Measurements from ENCODE around the gene CFAP221.

The CFAP221 gene

DNA sequence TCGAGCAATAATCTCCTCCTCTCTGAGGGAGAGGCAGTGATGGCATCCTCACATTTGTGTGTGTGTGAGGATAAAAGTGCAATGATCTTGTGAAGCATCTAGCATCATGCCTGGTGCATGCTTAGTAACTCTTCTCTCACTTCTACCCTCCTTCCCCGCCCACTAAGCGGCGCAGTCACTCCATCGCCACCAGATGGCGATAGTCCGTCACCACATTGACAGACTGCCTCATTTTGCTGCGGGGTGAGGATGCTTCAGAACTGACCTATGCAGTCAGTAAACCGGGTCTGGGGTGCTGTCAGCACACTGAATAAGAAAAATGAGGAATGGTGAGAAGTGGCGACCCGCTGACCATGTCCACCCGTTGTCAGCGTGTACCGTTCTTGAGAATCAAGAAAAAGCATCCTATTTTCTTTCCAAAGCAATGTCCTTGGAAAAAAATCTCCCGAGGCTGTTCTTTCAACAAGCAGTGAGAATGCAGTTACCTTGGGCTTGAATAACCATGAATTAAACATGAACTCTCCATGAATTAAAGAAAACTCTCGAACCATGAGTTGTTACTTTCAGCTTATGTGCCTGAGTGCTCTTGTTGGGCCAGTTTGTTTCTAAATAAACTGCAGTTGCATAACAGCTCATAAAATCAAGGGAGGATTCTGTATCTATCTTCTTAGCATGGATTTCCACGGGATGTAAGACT, 97.5 kb downstream of the CFAP221 start:
- TF ChIP-seq, protein P1, sequence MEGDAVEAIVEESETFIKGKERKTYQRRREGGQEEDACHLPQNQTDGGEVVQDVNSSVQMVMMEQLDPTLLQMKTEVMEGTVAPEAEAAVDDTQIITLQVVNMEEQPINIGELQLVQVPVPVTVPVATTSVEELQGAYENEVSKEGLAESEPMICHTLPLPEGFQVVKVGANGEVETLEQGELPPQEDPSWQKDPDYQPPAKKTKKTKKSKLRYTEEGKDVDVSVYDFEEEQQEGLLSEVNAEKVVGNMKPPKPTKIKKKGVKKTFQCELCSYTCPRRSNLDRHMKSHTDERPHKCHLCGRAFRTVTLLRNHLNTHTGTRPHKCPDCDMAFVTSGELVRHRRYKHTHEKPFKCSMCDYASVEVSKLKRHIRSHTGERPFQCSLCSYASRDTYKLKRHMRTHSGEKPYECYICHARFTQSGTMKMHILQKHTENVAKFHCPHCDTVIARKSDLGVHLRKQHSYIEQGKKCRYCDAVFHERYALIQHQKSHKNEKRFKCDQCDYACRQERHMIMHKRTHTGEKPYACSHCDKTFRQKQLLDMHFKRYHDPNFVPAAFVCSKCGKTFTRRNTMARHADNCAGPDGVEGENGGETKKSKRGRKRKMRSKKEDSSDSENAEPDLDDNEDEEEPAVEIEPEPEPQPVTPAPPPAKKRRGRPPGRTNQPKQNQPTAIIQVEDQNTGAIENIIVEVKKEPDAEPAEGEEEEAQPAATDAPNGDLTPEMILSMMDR (IDR thresholded peaks at IDR 0.05; ENCODE audit: control insufficient read depth, insufficient read depth, low read depth, low read length, missing control alignments): peak; percentile 99
- no peak overlapping the region for H3K4me3 ChIP-seq (ENCODE audit: control insufficient read depth, low read depth, low read length)
- peak; percentile 29 for DNase-seq (ENCODE audit: low read depth)

DNA sequence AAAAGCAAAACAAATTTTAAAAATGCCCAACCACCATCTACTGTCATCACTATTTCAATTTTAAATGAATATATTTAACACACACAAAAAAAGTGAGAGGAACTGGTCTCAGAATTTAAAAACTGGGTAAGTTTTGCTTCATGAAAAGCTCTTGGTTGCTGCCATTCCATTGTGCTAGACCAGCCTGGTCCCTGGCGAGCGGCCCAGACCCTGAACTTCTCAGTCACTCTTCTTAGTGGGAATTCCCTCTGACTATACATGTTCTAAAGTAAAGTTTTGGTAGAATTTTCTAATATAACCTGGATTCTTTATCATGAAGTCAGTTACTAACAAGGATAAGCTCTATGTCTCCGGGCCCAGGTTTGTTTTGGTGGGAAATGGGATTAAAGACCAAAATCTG, 99.9 kb downstream of the CFAP221 start:
- TF ChIP-seq, protein P1 (IDR thresholded peaks at IDR 0.05; ENCODE audit: control insufficient read depth, insufficient read depth, low read depth, low read length, missing control alignments): no peak
- no peak for DNase-seq (ENCODE audit: low read depth)
- no peak overlapping the region for H3K4me3 ChIP-seq (ENCODE audit: control insufficient read depth, low read depth, low read length)

DNA sequence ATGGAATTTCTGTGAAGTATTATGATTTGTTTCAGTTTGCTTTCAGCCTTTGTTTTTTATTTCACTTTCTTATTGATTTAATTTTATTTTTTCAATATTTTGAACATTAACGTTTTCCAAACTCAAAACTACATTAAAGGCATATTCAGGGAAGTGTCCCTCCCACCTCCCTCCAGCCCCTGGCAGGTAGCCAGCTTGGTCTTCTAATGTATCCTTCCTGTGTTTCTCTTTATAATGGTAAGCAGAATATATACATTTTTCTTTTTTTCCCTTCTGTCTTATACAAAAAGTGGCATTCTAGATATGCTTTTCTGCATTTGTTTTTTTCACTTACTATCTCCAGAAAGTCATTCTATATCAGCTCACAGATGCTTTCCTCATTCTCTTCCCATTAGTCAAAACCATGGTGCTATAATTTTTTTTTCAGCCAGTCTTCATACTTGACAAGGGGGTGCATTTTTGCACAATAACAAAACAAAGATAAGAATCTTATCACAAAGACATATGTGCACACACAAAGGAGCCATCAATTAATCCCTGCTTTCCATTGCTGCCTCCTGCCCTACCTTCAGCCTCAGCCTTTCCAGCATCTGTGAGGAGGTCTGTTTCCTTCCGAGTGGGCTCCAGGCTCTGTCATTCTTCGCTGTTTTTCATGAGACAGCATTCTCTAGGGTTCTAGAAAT, 101.1 kb downstream of the CFAP221 start:
- DNase-seq (ENCODE audit: low read depth): no peak
- TF ChIP-seq, protein P1 (IDR thresholded peaks at IDR 0.05; ENCODE audit: control insufficient read depth, insufficient read depth, low read depth, low read length, missing control alignments): no peak
- H3K4me3 ChIP-seq (ENCODE audit: control insufficient read depth, low read depth, low read length): no peak overlapping the region

DNA sequence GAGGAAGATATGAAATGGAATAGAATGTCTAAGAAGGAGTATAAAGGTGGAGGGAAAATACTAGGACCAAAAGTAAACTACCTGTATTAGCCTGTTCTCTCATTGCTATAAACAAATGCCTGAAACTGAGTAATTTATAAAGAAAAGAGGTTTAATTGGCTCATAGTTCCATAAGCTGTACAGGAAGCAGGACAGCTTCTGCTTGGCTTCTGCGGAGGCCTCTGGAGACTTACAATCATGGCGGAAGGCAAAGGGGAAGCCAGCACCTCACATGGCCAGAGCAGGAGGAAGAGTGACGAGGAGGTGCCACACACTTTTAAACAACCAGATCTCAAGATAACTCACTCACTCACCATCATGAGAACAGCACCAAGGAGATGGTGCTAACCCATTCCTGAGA, 101.9 kb downstream of the CFAP221 start:
- TF ChIP-seq, protein P1 (IDR thresholded peaks at IDR 0.05; ENCODE audit: control insufficient read depth, insufficient read depth, low read depth, low read length, missing control alignments): no peak
- no peak overlapping the region for H3K4me3 ChIP-seq (ENCODE audit: control insufficient read depth, low read depth, low read length)
- no peak for DNase-seq (ENCODE audit: low read depth)

- H3K4me3 ChIP-seq (ENCODE audit: control insufficient read depth, low read depth, low read length): no peak overlapping the region
- DNase-seq (ENCODE audit: low read depth): no peak
- TF ChIP-seq, protein P1 (IDR thresholded peaks at IDR 0.05; ENCODE audit: control insufficient read depth, insufficient read depth, low read depth, low read length, missing control alignments): no peak
Observed at GRCh38 chr2:119647440-119648169, 103.4 kb downstream of the CFAP221 start.

- TF ChIP-seq, protein P1 (IDR thresholded peaks at IDR 0.05; ENCODE audit: control insufficient read depth, insufficient read depth, low read depth, low read length, missing control alignments): no peak
- no peak overlapping the region for H3K4me3 ChIP-seq (ENCODE audit: control insufficient read depth, low read depth, low read length)
- DNase-seq (ENCODE audit: low read depth): no peak
Observed at GRCh38 chr2:119649364-119649917, 105.2 kb downstream of the CFAP221 start.

Measured in AG09309 (cell line).